CD14-positive monocyte (primary cell): ENCODE measurements around the gene ECSCR. TPM values are rescaled to one million over a fixed set of nuclear protein-coding genes. Genes with fewer than 3 reads are reported as not detected.
"Not testable (repeated sequence)": the region's sequence is repeated elsewhere in the genome, so short reads cannot be mapped to it uniquely, and the experiment has no call there.

Experiments used
- DNase-seq, 3 donors: peaks; one replicate each; pipeline ENCODE4 v3.0.0-alpha.2; 2011 to 2022
- H2AFZ ChIP-seq: 2 replicates; pipeline ENCODE4 v1.6.0; 2012; ENCODE audit warnings: mild to moderate bottlenecking, low read depth, low read length, inconsistent platforms; ENCODE audit not compliant: insufficient read depth, poor library complexity, severe bottlenecking
- H3K27ac ChIP-seq, 2 donors: 1 replicate in 1 of 2; 2 replicates in 1 of 2; pipeline ENCODE4 v1.5.1; 2012 to 2013; ENCODE audit warnings: low read length in 2 of 2, control low read depth in 1 of 2, inconsistent platforms in 1 of 2, low read depth in 1 of 2, mild to moderate bottlenecking in 1 of 2
- H3K27me3 ChIP-seq, 2 donors: one replicate each; pipeline versions ENCODE4 v1.6.0 to v1.6.1; 2011 to 2013; ENCODE audit warnings: low read length in 2 of 2; ENCODE audit not compliant: control insufficient read depth in 2 of 2, insufficient read depth in 2 of 2
- H3K36me3 ChIP-seq, 2 donors: replicated peaks in 1 of 2; 1 replicate in 1 of 2; 2 replicates in 1 of 2; pipeline versions ENCODE4 v1.5.1 to v1.6.1; 2012 to 2013; ENCODE audit warnings: low read length in 2 of 2, control low read depth in 1 of 2, inconsistent platforms in 1 of 2, mild to moderate bottlenecking in 1 of 2; ENCODE audit not compliant: insufficient read depth in 2 of 2, control insufficient read depth in 1 of 2
- H3K4me1 ChIP-seq, 2 donors: 1 replicate in 1 of 2; 2 replicates in 1 of 2; pipeline versions ENCODE4 v1.5.1 to v1.6.1; 2012 to 2013; ENCODE audit warnings: low read length in 2 of 2, control low read depth in 1 of 2, inconsistent platforms in 1 of 2, mild to moderate bottlenecking in 1 of 2, moderate library complexity in 1 of 2; ENCODE audit not compliant: insufficient read depth in 2 of 2, control insufficient read depth in 1 of 2
- H3K4me2 ChIP-seq: replicated peaks from 2 replicates; pipeline ENCODE3; 2012; ENCODE audit warnings: low read length, moderate library complexity, mild to moderate bottlenecking; ENCODE audit not compliant: poor library complexity, severe bottlenecking; ENCODE audit errors: extremely low read depth
- H3K4me3 ChIP-seq, 3 experiments: fragments of 200-600 bp in 1 of 3; sonication (generic) in 1 of 3; replicated peaks in 1 of 3; 1 replicate in 2 of 3; 2 replicates in 1 of 3; pipeline ENCODE4 v1.5.1; 2011 to 2013; ENCODE audit warnings: low read length in 3 of 3, mild to moderate bottlenecking in 3 of 3, control low read depth in 2 of 3, low read depth in 2 of 3, inconsistent platforms in 1 of 3, moderate library complexity in 1 of 3
- H3K79me2 ChIP-seq: 2 replicates; pipeline ENCODE4 v1.6.0; 2012; ENCODE audit warnings: mild to moderate bottlenecking, control low read depth, inconsistent platforms, low read length, moderate library complexity; ENCODE audit not compliant: insufficient read depth
- H3K9ac ChIP-seq: 2 replicates; pipeline ENCODE4 v1.6.0; 2017; ENCODE audit warnings: low read length, mild to moderate bottlenecking; ENCODE audit not compliant: insufficient read depth, poor library complexity, severe bottlenecking
- H3K9me3 ChIP-seq, 2 donors: replicated peaks in 1 of 2; 1 replicate in 1 of 2; 2 replicates in 1 of 2; pipeline versions ENCODE4 v1.5.1 to v1.6.1; 2012 to 2013; ENCODE audit warnings: low read length in 2 of 2, control low read depth in 1 of 2; ENCODE audit not compliant: control insufficient read depth in 1 of 2, insufficient read depth in 1 of 2
- H4K20me1 ChIP-seq: 2 replicates; pipeline ENCODE4 v1.6.0; 2012; ENCODE audit warnings: mild to moderate bottlenecking, low read length, control low read depth, moderate library complexity; ENCODE audit not compliant: insufficient read depth
- H3K27ac Mint-ChIP-seq, 7 donors: one replicate each; pipeline ENCODE4 v1.8.0; 2020; ENCODE audit warnings: mild to moderate bottlenecking in 7 of 7, mixed read lengths in 7 of 7, moderate library complexity in 6 of 7, inconsistent platforms in 2 of 7
- H3K27me3 Mint-ChIP-seq, 3 donors: one replicate each; pipeline ENCODE4 v1.8.0; 2021 to 2022; ENCODE audit warnings: low read depth in 3 of 3, mild to moderate bottlenecking in 3 of 3, mixed read lengths in 3 of 3, moderate library complexity in 3 of 3, inconsistent platforms in 1 of 3
- H3K36me3 Mint-ChIP-seq, 2 donors: one replicate each; pipeline ENCODE4 v1.8.0; 2020; ENCODE audit warnings: mixed read lengths in 2 of 2, inconsistent platforms in 1 of 2, mild to moderate bottlenecking in 1 of 2
- H3K4me1 Mint-ChIP-seq: one replicate; pipeline ENCODE4 v1.8.0; 2020; ENCODE audit warnings: mild to moderate bottlenecking, mixed read lengths
- H3K4me3 Mint-ChIP-seq, 2 donors: one replicate each; pipeline ENCODE4 v1.8.0; 2020; ENCODE audit warnings: mild to moderate bottlenecking in 2 of 2, mixed read lengths in 2 of 2, moderate library complexity in 1 of 2
- H3K9me3 Mint-ChIP-seq, 7 donors: one replicate each; pipeline ENCODE4 v1.8.0; 2020 to 2022; ENCODE audit warnings: mixed read lengths in 7 of 7, mild to moderate bottlenecking in 6 of 7, moderate library complexity in 6 of 7, inconsistent platforms in 2 of 7
- WGBS: methylation state at CpG from one replicate; pipeline ENCODE4 v1.1.5; 2013; ENCODE audit warnings: missing lambda C conversion rate; ENCODE audit not compliant: insufficient coverage; 5-methylcytosine and 5-hydroxymethylcytosine counted together
- intact Hi-C, 2 donors: fragments of 100-400 bp; cut with micrococcal nuclease; formaldehyde crosslinking; loops; one replicate each; pipeline versions ENCODE4 v1.15.0 to v1.15.1; 2023
- polyA plus RNA-seq, 3 donors: library from polyadenylated mRNA; depleted of rRNA in 1 of 3; unstranded in 2 of 3; stranded (reverse) in 1 of 3; fragments of 300-500 nt in 2 of 3; fragments of >200 nt in 1 of 3; fragmentation: Illumina TruSeq in 2 of 3; gene quantifications; 1 replicate in 2 of 3; 2 replicates in 1 of 3; pipeline ENCODE4 v1.2.3, GENCODE V29; 2012 to 2021
- TF ChIP-seq, protein P1 (sequence below): fragments of 200-600 bp; IDR thresholded peaks from one replicate; pipeline ENCODE4 v1.8.0; 2022; ENCODE audit warnings: antibody characterized with exemption, mild to moderate bottlenecking

ECSCR gene
- polyA plus RNA-seq, 3 donors: not detected

DNA sequence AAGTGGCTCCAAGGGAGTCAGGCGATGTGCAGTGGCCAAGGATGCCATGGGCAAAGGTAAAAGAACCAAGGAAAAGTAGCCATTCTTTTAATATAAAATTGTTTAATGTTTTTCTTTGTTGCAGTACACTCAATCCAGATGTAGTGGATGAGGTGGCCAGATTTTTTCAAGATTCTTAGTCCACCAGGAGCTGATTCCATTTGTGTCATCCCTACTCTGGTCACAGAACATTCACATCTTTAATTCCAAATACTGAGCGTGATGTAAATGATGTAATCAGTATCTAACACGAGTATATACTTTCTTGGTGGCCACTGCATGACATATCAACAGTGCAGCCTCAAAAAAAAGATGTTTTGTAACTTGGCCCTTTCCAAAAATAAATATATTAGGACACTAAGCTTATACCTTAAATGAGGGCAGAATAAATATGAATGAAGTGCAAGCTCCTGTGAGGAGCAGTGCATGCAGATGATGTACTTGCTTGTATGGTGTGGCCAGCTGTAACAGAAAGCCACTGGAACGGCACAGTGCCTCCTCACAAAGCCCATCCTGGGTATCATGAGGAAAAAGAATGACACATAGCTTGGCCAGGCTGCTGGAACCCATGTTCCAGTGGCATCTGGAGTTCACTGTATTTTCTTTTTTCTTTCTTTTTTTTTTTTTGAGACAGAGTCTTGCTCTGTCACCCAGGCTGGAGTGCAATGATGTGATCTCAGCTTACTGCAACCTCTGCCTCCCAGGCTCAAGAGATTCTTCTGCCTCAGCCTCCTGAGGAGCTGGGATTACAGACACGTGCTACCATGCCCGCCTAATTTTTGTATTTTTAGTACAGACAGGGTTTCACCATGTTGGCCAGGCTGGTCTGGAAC is 52.2 kb downstream of the ECSCR start:
- intact Hi-C loops: no loop called here

DNA sequence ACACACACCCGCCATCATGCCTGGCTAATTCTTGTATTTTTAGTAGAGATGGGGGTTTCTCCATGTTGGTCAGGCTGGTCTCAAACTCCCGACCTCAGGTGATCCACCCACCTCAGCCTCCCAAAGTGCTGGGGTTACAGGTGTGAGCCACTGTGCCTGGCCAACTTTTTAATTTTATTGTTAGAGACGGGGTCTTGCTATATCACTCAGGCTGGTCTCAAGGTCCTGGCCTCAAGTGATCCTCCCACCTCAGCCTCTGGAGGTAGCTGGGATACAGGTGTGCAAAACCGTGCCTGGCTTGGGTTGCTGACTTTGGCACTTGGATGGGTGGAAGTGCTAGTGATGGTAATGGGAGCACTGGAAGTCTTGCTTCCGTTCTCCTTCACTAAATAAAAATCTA is 53.4 kb downstream of the ECSCR start:
- H4K20me1 ChIP-seq, H3K27me3 Mint-ChIP-seq, H3K4me1 Mint-ChIP-seq, H3K27me3 ChIP-seq, H3K79me2 ChIP-seq, H3K27ac ChIP-seq, intact Hi-C loops, H3K9me3 Mint-ChIP-seq, H3K36me3 ChIP-seq, H3K9ac ChIP-seq, H3K36me3 Mint-ChIP-seq, H3K27ac Mint-ChIP-seq, H3K4me3 Mint-ChIP-seq, H3K4me1 ChIP-seq, DNase-seq, H2AFZ ChIP-seq, H3K4me2 ChIP-seq, H3K4me3 ChIP-seq, H3K9me3 ChIP-seq: not testable (repeated sequence)
- 100% methylated on average over 1 of the region's 5 CpGs for WGBS

More for the DNA sequence above, 52.2 kb downstream of the ECSCR start:
- no peak overlapping the region for H3K4me3 ChIP-seq
- Mint-ChIP-seq H3K9me3 (peaks cover 0 to 1% (median 0%) of the 10 kb centered on the region in 7 donors), H3K27ac (no peak overlapping the region), H3K4me1 (peaks cover 5% of the 10 kb centered on the region), H3K36me3 (no peaks in the 10 kb centered on the region), H3K4me3 (no peak overlapping the region), H3K27me3 (peaks cover 0 to 2% (median 0%) of the 10 kb centered on the region in 3 donors)
- no peak for DNase-seq
- H3K27me3 ChIP-seq: no peaks in the 10 kb centered on the region
- no peaks in the 10 kb centered on the region for H3K9me3 ChIP-seq
- no peak overlapping the region for H3K9ac ChIP-seq
- H3K27ac ChIP-seq: no peak overlapping the region
- H3K4me2 ChIP-seq: no peak overlapping the region
- TF ChIP-seq, protein P1, sequence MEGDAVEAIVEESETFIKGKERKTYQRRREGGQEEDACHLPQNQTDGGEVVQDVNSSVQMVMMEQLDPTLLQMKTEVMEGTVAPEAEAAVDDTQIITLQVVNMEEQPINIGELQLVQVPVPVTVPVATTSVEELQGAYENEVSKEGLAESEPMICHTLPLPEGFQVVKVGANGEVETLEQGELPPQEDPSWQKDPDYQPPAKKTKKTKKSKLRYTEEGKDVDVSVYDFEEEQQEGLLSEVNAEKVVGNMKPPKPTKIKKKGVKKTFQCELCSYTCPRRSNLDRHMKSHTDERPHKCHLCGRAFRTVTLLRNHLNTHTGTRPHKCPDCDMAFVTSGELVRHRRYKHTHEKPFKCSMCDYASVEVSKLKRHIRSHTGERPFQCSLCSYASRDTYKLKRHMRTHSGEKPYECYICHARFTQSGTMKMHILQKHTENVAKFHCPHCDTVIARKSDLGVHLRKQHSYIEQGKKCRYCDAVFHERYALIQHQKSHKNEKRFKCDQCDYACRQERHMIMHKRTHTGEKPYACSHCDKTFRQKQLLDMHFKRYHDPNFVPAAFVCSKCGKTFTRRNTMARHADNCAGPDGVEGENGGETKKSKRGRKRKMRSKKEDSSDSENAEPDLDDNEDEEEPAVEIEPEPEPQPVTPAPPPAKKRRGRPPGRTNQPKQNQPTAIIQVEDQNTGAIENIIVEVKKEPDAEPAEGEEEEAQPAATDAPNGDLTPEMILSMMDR: no peak
- H3K36me3 ChIP-seq: no peaks in the 10 kb centered on the region
- WGBS: 96% methylated on average over 2 of the region's 6 CpGs
- H3K4me1 ChIP-seq: no peaks in the 10 kb centered on the region
- no peaks in the 10 kb centered on the region for H3K79me2 ChIP-seq
- no peaks in the 10 kb centered on the region for H4K20me1 ChIP-seq
- no peak overlapping the region for H2AFZ ChIP-seq
